GM12892 (cell line): ENCODE results near the gene WHAMM.

Experiments used
- POLR2A ChIP-seq: IDR thresholded peaks from 2 replicates; pipeline ENCODE4 v1.6.1; 2011; ENCODE audit warnings: low read depth, low read length, control low read depth
- POLR2AphosphoS5 ChIP-seq: IDR thresholded peaks from 2 replicates; pipeline ENCODE4 v1.6.1; 2011; ENCODE audit warnings: low read depth, low read length, control low read depth

- TF ChIP-seq POLR2AphosphoS5 = no peak
- TF ChIP-seq POLR2A = no peak
Observed at GRCh38 chr15:82828075-82828474, 18.6 kb downstream of the WHAMM start.
